ENCODE data around the gene ATRX. TPM values are rescaled to one million over a fixed set of nuclear protein-coding genes. Genes with fewer than 3 reads are reported as not detected.

ATRX gene
- total RNA-seq, 1 donor from 2014 or later = 44.6 TPM

DNA sequence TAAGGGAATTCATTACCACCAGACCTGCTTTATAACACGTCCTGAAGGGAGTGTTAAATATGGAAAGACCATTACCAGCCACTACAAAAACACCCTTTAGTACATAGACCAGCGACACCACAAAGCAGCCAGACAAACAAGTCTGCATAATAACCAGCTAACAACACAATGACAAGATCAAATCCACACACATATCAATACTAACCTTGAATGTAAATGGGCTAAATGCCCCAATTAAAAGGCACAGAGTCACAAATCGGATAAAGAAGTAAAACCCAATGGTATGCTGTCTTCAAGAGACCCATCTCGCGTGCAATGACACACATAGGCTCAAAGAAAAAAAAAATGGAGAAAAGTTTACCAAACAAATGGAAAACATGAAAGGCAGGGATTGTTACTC is 302.0 kb downstream of the ATRX start:
- TF ChIP-seq, protein P1, sequence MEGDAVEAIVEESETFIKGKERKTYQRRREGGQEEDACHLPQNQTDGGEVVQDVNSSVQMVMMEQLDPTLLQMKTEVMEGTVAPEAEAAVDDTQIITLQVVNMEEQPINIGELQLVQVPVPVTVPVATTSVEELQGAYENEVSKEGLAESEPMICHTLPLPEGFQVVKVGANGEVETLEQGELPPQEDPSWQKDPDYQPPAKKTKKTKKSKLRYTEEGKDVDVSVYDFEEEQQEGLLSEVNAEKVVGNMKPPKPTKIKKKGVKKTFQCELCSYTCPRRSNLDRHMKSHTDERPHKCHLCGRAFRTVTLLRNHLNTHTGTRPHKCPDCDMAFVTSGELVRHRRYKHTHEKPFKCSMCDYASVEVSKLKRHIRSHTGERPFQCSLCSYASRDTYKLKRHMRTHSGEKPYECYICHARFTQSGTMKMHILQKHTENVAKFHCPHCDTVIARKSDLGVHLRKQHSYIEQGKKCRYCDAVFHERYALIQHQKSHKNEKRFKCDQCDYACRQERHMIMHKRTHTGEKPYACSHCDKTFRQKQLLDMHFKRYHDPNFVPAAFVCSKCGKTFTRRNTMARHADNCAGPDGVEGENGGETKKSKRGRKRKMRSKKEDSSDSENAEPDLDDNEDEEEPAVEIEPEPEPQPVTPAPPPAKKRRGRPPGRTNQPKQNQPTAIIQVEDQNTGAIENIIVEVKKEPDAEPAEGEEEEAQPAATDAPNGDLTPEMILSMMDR (IDR thresholded peaks at IDR 0.05; ENCODE audit: insufficient read depth, low read length, poor library complexity, severe bottlenecking) = no peak
- H3K36me3 ChIP-seq (ENCODE audit: control insufficient read depth, insufficient read depth, low read length) = no peaks in the 10 kb centered on the region
- no peak overlapping the region for H3K4me3 ChIP-seq (ENCODE audit: low read depth, low read length)
- no peak for DNase-seq (ENCODE audit: low read depth)
- no peaks in the 10 kb centered on the region for H3K27me3 ChIP-seq (ENCODE audit: control insufficient read depth, insufficient read depth, low read length)

GRCh38 chrX:77455437-77455836 is 330.6 kb downstream of the ATRX start:
- no peak for DNase-seq (ENCODE audit: low read depth)
- H3K27me3 ChIP-seq (ENCODE audit: control insufficient read depth, insufficient read depth, low read length) = no peaks in the 10 kb centered on the region
- TF ChIP-seq, protein P1 (IDR thresholded peaks at IDR 0.05; ENCODE audit: insufficient read depth, low read length, poor library complexity, severe bottlenecking) = no peak
- H3K36me3 ChIP-seq (ENCODE audit: control insufficient read depth, insufficient read depth, low read length) = no peaks in the 10 kb centered on the region
- no peak overlapping the region for H3K4me3 ChIP-seq (ENCODE audit: low read depth, low read length)

Other genes starting within 250 kb of the ATRX start
- gene MAGT1, start 109.2 kb upstream of the ATRX start, total RNA-seq = 49.2 and 54.7 TPM in 2 replicates
- 222 and 228 TPM in 2 replicates for gene COX7B, start 113.3 kb upstream of the ATRX start, total RNA-seq
- gene ATP7A, start 124.5 kb upstream of the ATRX start, total RNA-seq = 6.6 and 8.2 TPM in 2 replicates
- gene PGAM4, start 183.4 kb upstream of the ATRX start, total RNA-seq = not detected in 2 replicates

Data from kidney epithelial cell (primary cell).